ENCODE data around the gene MRGPRF.

Gene MRGPRF

DNA sequence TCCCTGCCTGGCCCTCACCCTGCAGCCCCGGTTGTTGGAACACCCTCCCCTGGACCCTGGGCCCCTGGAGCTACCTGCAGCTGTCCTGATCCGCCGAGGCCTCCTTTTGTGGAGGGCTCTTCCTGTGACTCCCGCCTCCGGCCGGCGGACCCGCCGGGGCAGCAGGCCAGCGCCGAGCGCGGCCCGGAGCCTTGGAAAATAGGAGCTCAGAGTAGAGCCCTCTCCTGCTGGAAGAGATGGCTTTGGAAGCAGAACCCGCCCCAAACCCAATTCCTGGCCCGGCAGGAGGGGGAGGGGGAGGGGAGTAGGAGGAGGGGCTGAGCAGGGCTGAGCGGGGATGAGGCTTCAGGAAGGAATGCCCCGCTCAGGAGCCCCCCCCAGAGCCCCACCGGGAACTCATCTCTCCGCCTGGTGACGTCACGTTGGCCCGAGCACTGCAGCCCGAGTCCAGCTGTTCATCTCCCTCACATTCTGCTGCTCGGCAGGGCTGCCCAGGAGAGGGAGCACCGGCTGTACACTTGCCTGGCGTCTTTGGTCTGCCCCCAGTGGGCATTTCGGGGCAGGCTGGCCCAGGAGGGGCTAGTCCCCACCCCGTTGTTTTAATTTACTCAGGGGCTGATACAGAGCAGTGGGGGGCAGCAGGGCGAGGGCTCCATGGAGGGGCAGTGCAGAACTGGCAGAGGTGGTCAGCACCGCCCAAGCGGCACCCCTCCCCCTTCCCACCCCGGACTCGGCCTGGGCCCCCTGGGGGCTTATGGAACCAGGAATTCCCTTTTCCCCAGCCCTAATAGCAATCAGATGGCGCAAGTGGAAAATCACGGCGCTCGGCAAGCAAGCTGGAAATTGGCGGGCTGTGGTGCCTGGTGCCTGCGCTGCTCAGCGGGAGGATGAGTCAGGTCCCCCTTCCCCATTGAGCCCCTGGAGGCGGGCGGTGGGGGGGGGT lies at the start of gene MRGPRF:
TSS of gene MRGPRF (minus strand) at position 238 of the 943 bp plus-strand sequence. CDS start 3,345 bp downstream, outside the sequence.
- peak; percentile 94 for DNase-seq

DNA sequence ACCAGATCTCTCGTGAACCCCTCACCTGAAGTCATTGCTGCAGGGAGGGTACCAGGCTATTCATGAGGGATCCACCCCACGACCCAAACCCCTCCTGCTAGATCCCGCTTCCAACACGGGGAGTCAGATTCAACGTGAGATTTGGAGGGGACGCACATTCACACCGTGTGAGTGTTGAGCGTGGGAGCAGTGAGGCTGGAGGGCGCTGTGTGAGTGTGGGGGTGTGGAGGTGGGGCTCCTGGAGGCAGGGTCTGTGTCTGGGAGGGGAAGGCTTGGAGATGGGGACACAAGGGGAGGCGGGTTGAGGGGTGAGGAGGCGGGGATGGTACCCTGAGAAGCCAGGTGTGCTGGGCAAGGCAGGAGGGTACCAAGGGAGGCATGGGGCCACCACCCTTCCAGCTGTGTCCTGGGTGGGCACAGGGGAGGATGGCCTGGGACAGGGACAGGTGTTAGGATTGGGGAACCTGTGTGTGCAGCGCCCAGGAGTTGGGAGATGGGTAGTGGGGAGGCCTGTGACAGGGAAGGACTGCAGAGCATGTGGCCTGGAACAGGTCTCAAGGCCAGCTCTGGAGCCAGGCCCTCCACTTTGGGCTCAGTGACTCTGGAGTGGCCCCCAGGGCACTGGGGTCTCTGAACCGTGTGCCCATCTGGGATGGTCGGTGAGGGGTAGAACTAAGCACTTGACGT lies 49.3 kb upstream of the MRGPRF start:
- DNase-seq, result no peak

DNA sequence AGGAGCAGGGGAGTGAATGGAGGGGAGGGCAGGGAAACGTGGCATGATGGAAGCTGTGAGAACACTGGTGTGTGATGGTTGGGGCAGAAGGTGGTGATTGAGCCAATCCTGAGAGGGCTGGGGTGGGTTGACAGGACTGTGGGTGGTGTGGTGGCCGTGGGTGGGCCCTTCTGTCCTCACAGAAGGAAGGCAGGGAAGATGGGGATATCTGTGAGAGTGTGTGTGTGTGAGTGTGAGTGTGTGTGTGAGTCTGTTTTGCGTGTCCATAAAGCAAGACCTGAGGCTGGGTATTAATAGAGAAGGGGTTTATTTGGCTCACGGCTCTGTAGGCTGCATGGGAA lies 48.6 kb upstream of the MRGPRF start:
- DNase-seq, result no peak

- DNase-seq, result no peak
Measured at GRCh38 chr11:69060806-69061712, 48.0 kb upstream of the MRGPRF start.

DNA sequence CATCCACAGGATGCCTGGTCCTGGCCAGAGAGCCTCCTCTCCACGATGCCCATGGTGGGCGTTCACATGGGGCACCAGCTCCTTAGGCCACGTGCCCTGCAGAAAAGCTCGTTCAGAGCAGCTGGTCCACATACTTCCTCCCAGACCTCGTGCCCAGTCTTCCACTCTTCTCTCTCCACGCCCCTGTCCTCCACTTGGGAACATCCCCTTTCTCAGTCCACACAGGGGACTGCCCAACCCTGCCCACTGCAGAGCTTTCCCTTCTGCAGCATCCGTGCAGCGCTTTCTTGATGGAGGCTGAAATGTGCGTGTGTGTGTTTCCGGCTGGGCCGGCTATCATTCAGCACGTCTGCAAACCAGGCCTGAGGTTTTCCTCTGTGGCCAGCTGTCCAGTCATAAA lies 46.9 kb upstream of the MRGPRF start:
- no peak for DNase-seq

DNA sequence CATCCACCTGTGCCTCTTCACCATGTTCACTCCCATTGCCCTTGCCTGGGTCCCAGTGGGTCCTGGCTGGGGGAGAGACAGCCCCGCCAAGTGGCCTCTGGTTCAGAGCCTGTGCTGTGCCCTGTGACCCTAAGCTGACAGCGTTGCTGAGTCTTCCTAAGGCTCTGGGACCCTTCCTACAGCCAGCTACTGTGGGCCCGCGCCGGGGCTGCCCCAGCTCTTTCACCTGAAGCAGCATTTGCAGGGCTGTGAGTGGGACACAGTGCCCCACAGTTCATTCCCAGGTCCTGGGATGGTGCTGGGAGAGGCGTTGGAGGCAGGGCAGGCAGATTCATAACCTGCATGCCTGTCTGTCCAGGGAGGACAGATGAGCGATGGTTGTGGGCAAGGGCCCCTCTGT lies 46.4 kb upstream of the MRGPRF start:
- DNase-seq, result no peak

DNA sequence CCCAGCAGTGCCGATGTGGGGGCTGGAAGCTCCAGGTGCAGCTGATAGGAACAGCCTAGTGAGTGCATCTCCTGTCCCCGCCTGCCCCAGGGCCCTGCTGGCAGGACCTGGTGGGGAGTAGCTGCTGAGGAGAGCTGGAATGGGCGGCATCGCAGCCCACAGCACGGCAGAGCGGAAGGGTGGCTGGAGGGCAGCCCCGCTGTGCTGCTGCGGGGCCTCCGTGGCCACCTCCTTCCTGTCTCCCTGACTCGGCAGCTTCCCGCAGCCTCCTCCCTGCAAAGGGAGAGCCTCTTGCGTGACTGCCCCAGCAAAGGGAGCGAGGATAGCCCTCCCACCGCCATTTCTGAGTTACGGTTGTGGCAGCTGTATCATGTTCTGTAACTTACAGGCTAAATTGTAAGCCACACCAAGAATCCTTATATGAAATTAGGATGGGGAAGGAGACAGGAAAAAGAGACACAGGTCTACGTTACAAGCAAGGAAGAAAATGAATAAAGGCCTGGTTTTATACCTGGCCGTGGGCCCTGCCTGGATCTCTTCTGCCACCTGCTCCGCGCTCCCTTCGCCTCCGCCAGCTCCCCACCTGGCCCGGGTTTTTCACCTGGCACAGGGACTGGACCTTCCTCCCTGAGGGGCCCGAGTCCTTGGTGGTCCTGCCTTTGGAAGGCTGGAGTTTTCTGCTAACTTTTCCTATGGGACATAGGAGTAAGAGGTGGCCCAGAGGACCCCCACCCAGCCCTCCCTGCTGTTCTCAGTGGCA lies 45.6 kb upstream of the MRGPRF start:
- DNase-seq, result no peak

DNA sequence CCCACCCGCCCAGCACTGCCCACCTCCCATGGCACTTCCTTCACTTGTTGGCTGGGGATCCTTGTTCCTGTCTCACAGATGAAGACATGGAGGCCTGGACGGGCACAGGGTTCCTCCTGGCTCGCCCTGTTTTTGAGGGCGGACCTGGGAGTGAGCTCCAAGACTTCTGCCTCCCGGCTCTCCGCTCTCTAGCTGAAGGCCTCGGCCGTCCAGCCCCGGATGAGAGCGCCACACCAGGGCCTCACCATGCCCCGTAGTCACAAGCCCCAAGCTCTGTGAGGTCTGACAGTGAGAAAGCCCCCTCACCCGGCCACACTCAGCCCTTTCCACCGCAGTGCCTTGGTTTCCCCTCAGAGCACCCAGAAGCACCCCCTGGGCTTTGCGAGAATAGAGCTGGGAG lies 44.8 kb upstream of the MRGPRF start:
- no peak for DNase-seq

- DNase-seq, result no peak
Measured at GRCh38 chr11:69057236-69057635, 44.2 kb upstream of the MRGPRF start.

GRCh38 chr11:69055598-69056516 lies 42.8 kb upstream of the MRGPRF start:
- DNase-seq, result no peak

GRCh38 chr11:69055212-69055586 lies 42.2 kb upstream of the MRGPRF start:
- DNase-seq, result no peak

GRCh38 chr11:69054397-69055211 lies 41.6 kb upstream of the MRGPRF start:
- no peak for DNase-seq

GRCh38 chr11:69053546-69054396 lies 40.7 kb upstream of the MRGPRF start:
- no peak for DNase-seq

DNA sequence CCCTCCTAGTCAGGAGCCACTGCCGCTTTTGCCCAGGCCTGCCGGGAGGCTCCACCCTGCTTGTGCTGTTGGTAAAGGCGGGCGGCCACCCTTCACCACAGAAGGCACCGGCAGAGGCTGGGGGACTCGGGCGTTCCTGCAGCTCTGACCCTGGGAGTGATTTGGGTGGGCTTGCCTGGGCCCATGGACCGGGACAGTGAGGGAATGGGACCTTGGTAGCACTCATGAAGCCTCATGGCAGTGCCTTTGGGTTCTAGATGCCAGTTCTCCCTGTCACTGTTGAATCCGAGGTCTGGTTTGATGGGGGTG lies 40.1 kb upstream of the MRGPRF start:
- DNase-seq, result no peak

DNA sequence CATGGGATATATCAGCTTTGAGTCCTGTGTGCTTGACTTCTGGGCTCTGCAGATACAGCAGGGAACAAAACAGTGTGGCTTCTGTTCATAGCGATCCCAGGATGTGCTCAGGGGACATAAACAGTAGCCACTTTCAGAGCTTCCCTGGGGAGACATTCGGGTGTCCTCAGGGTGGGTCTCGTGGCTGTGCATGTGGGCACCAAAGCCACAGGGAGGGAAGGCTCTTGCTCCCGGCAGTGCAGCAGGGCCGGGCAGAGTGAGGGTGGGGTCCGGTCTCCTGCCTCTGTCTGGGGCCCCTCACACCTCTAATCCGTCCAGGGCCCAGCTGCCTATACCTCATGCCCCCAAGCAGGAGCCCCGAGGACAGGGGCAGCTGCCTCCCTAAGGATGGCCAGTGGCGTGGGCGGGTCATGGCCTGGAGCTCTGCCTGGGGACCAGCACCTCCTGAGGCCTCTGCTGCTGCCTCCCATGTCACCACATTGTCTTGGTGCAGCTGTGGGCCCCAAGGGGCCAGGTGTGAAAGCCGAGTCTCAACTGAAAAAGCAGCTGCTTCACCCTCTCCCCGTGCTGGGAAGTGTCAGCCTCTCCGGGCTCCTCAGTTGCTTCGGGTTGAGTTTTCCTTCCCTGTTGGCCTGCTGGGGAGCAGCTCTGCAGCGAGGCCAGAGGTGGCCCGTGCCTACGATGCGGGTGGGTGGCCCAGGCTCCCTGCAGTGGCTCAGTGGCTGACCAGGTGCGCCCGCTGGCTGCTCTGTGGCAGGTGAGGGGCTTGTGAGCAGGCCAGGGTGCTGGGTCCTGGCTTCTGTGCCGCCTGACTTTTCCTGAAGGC lies 39.5 kb upstream of the MRGPRF start:
- no peak for DNase-seq

- DNase-seq, result no peak
Measured at GRCh38 chr11:69051381-69052342, 38.6 kb upstream of the MRGPRF start.

DNA sequence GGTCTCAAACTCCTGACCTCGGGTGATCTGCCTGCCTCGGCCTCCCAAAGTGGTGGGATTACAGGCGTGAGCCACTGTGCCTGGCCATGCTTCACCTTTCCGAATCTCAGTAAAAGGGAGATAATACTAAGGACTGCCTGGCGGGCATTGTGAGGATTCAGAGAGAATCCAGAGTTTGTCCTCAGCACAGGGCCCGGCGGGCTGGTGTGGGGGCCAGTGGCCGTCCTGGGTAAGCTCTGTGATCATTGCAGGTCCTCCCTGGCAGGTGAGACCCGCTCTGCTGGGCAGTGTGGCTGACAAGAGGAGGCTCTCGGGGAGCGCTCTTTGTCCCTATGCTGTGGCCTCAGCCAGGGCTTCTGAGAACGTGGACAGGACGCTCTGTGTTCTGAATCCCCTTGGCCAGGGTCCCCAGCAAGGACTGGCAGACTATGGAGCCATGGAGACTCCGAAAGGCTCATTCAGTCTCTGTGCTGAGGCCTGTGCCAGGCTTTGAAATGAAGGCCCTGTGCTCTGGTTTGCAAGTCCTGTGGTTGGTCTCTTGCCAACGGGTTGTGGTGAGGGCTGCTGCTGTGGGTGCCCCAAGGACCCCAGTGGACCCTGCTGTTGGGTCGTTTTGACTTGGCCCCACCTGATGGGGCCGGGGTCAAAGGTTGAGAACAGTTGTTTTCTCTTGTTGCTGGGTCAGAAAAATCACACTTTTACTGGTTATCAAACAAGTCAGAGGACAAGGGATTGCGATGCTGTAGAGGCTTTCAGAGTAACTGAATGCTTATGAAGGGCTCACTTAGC lies 37.7 kb upstream of the MRGPRF start:
- DNase-seq, result no peak

Data from right forelimb (tissue), 1 donor.